NT2/D1 (cell line): ENCODE results near the gene ZNF664.

Experiments
- DNase-seq: peaks from one replicate; pipeline ENCODE4 v3.0.0-alpha.2; 2011; ENCODE audit warnings: low read depth, low spot score
- H3K27me3 ChIP-seq: 2 replicates; pipeline ENCODE4 v1.6.0; 2011; ENCODE audit warnings: mild to moderate bottlenecking; ENCODE audit not compliant: insufficient read length, insufficient read depth
- H3K36me3 ChIP-seq: 2 replicates; pipeline ENCODE4 v1.6.1; 2011; ENCODE audit warnings: mild to moderate bottlenecking, low read length, mixed read lengths; ENCODE audit not compliant: insufficient read depth, insufficient read length
- H3K4me1 ChIP-seq: 2 replicates; pipeline ENCODE4 v1.5.1; 2011; ENCODE audit not compliant: insufficient read depth, insufficient read length
- H3K4me3 ChIP-seq: 2 replicates; pipeline ENCODE4 v1.5.1; 2011; ENCODE audit warnings: low read depth; ENCODE audit not compliant: insufficient read length
- H3K9ac ChIP-seq: 2 replicates; pipeline ENCODE4 v1.6.0; 2011; ENCODE audit warnings: low read depth; ENCODE audit not compliant: insufficient read length
- H3K9me3 ChIP-seq: 2 replicates; pipeline ENCODE4 v1.5.1; 2011; ENCODE audit warnings: mild to moderate bottlenecking, low read length; ENCODE audit not compliant: insufficient read depth
- SUZ12 ChIP-seq: IDR thresholded peaks from 2 replicates; pipeline ENCODE4 v1.6.1; 2011; ENCODE audit not compliant: insufficient read length, insufficient read depth; ENCODE audit errors: extremely low read depth
- YY1 ChIP-seq: IDR thresholded peaks from 2 replicates; pipeline ENCODE4 v1.6.1; 2011; ENCODE audit not compliant: insufficient read length, insufficient read depth
- ZNF274 ChIP-seq: IDR thresholded peaks from 2 replicates; pipeline ENCODE4 v1.6.1; 2011; ENCODE audit warnings: mild to moderate bottlenecking, low read depth, low read length

Gene ZNF664

DNA sequence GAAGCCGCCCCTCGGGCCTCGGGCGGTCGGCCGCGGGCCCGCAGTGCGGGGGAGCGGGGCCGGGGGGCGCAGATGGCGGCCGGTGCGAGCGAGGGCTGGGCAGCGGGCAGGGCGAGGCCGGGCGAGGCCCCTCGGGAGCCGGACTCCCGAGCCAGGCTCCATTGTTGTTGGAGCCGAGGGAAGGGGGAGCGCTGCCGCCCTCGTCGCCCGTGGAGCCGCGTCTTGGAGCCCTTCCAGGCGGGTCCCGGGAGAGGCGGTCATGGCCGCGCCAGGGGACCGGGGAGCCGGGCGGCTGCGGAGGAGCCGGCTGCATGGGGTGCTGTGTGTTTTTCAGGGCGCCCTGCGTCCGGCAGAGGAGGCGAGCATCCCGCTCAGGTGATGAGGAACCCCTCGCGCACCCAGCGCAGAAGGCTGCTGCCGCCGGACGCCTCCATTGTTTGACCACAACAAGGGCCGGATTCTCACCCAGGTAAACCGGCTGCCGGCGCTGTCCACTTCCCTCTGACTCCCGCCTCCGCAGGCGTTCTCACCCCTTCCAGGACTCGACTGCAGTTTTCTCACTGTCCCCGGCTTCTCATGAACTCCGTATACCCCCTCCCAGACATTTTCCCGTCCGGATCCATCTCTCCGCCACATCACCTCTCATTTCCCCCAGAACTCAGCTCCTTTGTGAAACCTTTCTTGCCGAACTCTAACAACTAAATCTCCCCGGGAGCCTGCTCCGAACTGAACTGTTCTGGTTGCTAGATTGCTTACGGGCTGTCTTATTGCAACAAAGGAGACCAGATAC is 732 bp downstream of the ZNF664 start:
- Histone ChIP-seq H3K9me3 (no peaks in the 10 kb centered on the region), H3K36me3 (peaks cover 41% of the 10 kb centered on the region), H3K27me3 (peaks cover 50% of the 10 kb centered on the region), H3K4me3 (peak overlapping the region; percentile 81), H3K4me1 (no peaks in the 10 kb centered on the region), H3K9ac (peak overlapping the region; percentile 87)
- no peak for DNase-seq
- TF ChIP-seq SUZ12: peak; percentile 11
- TF ChIP-seq YY1: no peak

DNA sequence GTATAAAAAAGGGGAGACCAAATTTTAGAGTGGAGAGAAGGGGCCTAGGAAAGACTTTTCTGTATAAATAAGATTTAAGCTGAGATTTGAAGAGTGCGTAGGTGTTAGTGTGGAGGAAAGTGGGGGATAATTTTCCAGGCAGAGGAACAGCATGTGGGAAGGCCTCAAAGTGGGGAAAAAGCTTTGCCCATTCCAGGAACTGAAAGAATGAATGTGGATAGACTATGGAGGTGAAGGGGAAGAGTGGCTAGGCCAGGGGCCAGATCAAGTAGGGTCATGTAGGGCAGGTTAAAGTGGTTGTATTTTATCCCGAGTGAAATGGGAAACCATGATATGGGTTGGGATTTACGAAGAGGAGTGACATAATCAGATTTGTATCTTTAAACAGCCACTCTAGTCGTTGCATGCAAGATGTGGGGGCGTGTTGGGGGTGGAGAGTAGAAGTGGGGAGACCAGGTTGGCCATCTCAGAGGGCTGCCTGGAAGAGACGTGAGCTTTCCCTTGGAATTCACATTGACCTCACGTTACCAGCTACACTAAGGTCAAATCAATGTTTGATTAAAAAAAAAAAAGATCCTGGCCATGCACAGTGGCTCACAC is 3.3 kb downstream of the ZNF664 start:
- Histone ChIP-seq H3K4me1 (no peaks in the 10 kb centered on the region), H3K27me3 (peaks cover 24% of the 10 kb centered on the region), H3K4me3 (no peak overlapping the region), H3K36me3 (peaks cover 41% of the 10 kb centered on the region), H3K9ac (no peak overlapping the region), H3K9me3 (no peaks in the 10 kb centered on the region)
- TF ChIP-seq YY1 (no peak), SUZ12 (no peak), ZNF274 (no peak)
- no peak for DNase-seq

- no peaks in the 10 kb centered on the region for H3K9me3 ChIP-seq
- no peak overlapping the region for H3K9ac ChIP-seq
- no peak overlapping the region for H3K4me3 ChIP-seq
- peaks cover 15% of the 10 kb centered on the region for H3K27me3 ChIP-seq
- no peaks in the 10 kb centered on the region for H3K4me1 ChIP-seq
- no peak for DNase-seq
- peaks cover 43% of the 10 kb centered on the region for H3K36me3 ChIP-seq
- TF ChIP-seq SUZ12: no peak
These were observed 6.6 kb downstream of the ZNF664 start for GRCh38 chr12:123979566-123979965.

DNA sequence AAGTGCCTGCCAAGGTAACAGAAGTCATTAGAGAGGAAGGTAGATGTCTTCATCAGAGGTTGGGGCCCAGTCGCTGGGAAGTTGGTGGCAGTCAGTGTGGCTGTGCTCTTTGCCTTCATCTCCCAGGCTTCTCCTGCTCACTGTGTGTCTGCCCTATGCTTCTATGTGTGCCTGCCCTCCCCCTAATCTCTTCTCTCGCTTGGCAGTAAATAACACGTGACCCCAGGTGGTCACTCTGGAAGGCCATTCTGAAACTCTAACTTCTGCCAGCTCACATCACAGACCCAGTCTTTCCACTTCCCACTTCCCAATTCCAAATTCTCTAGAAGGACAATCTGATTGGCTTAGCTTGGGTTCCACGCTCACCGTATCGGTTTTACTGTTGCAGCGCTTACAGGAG is 9.3 kb downstream of the ZNF664 start:
- peaks cover 31% of the 10 kb centered on the region for H3K36me3 ChIP-seq
- H3K9ac ChIP-seq: no peak overlapping the region
- no peaks in the 10 kb centered on the region for H3K27me3 ChIP-seq
- H3K4me3 ChIP-seq: no peak overlapping the region
- TF ChIP-seq SUZ12 (no peak), ZNF274 (no peak), YY1 (no peak)
- H3K4me1 ChIP-seq: no peaks in the 10 kb centered on the region
- no peaks in the 10 kb centered on the region for H3K9me3 ChIP-seq
- DNase-seq: no peak

- DNase-seq: peak; percentile 55
- Histone ChIP-seq H3K9ac (no peak overlapping the region), H3K36me3 (peaks cover 26% of the 10 kb centered on the region), H3K4me3 (no peak overlapping the region), H3K9me3 (no peaks in the 10 kb centered on the region), H3K27me3 (no peaks in the 10 kb centered on the region), H3K4me1 (no peaks in the 10 kb centered on the region)
- no peak for TF ChIP-seq ZNF274
- no peak for TF ChIP-seq YY1
- TF ChIP-seq SUZ12: no peak
These were observed 10.9 kb downstream of the ZNF664 start for GRCh38 chr12:123983822-123984485.

DNA sequence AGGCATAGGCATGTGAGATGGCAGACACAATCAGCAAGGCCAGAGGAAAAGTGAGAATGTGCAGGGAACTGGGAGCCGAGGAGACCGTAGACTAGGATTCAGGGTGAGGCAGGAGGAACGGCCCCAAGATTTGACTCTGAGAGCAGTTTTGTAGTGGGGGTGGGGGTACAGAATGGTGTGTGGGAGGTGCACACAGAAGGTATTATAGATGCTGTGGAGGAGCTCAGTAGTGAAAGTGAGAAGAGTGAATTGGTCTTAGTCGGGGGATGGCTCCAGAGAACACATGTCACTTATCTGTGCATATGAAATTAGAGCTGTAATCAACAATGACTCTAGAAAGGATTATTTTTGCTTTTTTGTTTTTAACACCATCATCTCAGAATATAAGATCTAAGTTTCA is 11.9 kb downstream of the ZNF664 start:
- no peak for DNase-seq
- no peak for TF ChIP-seq YY1
- H3K36me3 ChIP-seq: peaks cover 35% of the 10 kb centered on the region
- H3K9ac ChIP-seq: no peak overlapping the region
- no peak overlapping the region for H3K4me3 ChIP-seq
- H3K9me3 ChIP-seq: no peaks in the 10 kb centered on the region
- no peaks in the 10 kb centered on the region for H3K27me3 ChIP-seq
- H3K4me1 ChIP-seq: no peaks in the 10 kb centered on the region

GRCh38 chr12:123986374-123986965 is 13.5 kb downstream of the ZNF664 start:
- no peak for DNase-seq
- H3K36me3 ChIP-seq: peaks cover 44% of the 10 kb centered on the region

More at GRCh38 chr12:123986374-123986965, 13.5 kb downstream of the ZNF664 start:
- H3K9ac ChIP-seq: no peak overlapping the region
- H3K4me3 ChIP-seq: no peak overlapping the region
- no peaks in the 10 kb centered on the region for H3K4me1 ChIP-seq
- H3K9me3 ChIP-seq: no peaks in the 10 kb centered on the region
- TF ChIP-seq SUZ12: no peak
- TF ChIP-seq YY1: no peak
- H3K27me3 ChIP-seq: no peaks in the 10 kb centered on the region
